ENCODE data around the gene LRRN2. TPM values are rescaled to one million over a fixed set of nuclear protein-coding genes. Genes with fewer than 3 reads are reported as not detected.

Gene LRRN2
- total and polyA plus RNA-seq, 9 of the 15 experiments (the other 6 are each of a cell fraction or from before 2014, with no cell fraction given): 0.05 TPM; not detected in 8

DNA sequence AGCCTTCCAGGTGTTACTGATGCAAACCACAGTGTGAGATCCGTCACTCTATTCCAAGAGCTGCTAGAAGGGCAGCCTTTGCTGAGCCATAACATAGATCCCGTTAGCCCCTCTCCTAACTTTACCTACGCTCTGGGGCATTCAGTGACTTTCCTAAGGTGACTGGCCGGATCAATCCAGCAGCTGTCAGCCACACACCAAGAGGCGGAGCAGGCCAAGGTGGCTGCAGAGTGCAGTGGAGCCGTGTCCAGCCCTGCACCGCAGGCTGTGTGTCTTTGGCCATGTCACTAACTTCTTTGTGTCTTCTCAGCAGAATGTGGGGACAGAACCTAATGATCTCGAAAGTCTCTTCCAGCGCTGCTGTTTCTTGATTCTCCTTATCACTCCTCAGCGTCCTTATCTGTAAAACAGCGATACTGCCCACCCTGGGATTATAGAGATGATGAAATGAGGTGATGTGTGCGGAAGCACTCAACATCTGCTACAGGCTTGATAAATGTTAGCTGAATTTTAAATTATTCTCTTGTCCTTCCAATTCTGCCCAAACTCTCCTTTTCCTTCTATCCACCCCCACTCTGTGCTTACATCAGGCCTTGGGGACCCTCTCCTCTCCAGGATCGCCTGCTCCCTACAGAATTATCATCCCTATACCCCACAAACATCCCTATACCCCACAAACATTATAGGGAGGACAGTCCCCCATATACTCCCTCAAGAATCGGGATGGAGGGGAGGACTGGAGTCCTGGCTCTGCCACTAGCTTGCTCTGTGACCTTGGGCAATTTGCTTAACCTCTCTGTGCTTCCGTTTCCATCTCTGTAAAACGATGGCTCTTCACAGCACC, 25.8 kb upstream of the LRRN2 start (continued):
- TF ChIP-seq, protein P1, sequence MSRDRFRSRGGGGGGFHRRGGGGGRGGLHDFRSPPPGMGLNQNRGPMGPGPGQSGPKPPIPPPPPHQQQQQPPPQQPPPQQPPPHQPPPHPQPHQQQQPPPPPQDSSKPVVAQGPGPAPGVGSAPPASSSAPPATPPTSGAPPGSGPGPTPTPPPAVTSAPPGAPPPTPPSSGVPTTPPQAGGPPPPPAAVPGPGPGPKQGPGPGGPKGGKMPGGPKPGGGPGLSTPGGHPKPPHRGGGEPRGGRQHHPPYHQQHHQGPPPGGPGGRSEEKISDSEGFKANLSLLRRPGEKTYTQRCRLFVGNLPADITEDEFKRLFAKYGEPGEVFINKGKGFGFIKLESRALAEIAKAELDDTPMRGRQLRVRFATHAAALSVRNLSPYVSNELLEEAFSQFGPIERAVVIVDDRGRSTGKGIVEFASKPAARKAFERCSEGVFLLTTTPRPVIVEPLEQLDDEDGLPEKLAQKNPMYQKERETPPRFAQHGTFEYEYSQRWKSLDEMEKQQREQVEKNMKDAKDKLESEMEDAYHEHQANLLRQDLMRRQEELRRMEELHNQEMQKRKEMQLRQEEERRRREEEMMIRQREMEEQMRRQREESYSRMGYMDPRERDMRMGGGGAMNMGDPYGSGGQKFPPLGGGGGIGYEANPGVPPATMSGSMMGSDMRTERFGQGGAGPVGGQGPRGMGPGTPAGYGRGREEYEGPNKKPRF (IDR thresholded peaks at IDR 0.05; ENCODE audit: low read depth, low read length): no peak
- TF ChIP-seq HSF4 (CRISPR knock-in tag; IDR thresholded peaks at IDR 0.05; ENCODE audit: borderline replicate concordance) (peak; percentile 20; the same call in 1 of the 2 replicates), SP2 (IDR thresholded peaks at IDR 0.05; ENCODE audit: extremely low read depth, low read depth, low read length, poor library complexity, severe bottlenecking) (no peak), ZNF75A (CRISPR knock-in tag; IDR thresholded peaks at IDR 0.05) (no peak), ZNF274 (IDR thresholded peaks at IDR 0.05; ENCODE audit: borderline replicate concordance, low read depth, low read length) (peak; percentile 59; the same call in 1 of the 2 replicates), CBX1 (IDR thresholded peaks at IDR 0.05; ENCODE audit: low read depth) (peak; percentile 82; the same call in 1 of the 2 replicates), EWSR1 (IDR thresholded peaks at IDR 0.05; ENCODE audit: borderline replicate concordance, low read depth, partially characterized antibody) (no peak), ZNF316 (IDR thresholded peaks at IDR 0.05) (peak; percentile 97), YBX1 (IDR thresholded peaks at IDR 0.05) (no peak), GABPA (tag; conservative IDR thresholded peaks at IDR 0.05; ENCODE audit: low read depth) (peak; percentile 29; the same call in 1 of the 2 replicates), MAFK (IDR thresholded peaks at IDR 0.05; ENCODE audit: low read length) (peak; percentile 34), ZNF239 (CRISPR knock-in tag; IDR thresholded peaks at IDR 0.05) (peak; percentile 72), ZBTB17 (CRISPR knock-in tag; IDR thresholded peaks at IDR 0.05) (no peak), HDAC6 (IDR thresholded peaks at IDR 0.05; ENCODE audit: low read depth, low read length) (no peak), ZNF175 (CRISPR knock-in tag; IDR thresholded peaks at IDR 0.05; ENCODE audit: low read depth) (peak; percentile 73)
- TF ChIP-seq, protein P2, sequence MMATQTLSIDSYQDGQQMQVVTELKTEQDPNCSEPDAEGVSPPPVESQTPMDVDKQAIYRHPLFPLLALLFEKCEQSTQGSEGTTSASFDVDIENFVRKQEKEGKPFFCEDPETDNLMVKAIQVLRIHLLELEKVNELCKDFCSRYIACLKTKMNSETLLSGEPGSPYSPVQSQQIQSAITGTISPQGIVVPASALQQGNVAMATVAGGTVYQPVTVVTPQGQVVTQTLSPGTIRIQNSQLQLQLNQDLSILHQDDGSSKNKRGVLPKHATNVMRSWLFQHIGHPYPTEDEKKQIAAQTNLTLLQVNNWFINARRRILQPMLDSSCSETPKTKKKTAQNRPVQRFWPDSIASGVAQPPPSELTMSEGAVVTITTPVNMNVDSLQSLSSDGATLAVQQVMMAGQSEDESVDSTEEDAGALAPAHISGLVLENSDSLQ (IDR thresholded peaks at IDR 0.05): peak; percentile 74
- TF ChIP-seq, protein P3, sequence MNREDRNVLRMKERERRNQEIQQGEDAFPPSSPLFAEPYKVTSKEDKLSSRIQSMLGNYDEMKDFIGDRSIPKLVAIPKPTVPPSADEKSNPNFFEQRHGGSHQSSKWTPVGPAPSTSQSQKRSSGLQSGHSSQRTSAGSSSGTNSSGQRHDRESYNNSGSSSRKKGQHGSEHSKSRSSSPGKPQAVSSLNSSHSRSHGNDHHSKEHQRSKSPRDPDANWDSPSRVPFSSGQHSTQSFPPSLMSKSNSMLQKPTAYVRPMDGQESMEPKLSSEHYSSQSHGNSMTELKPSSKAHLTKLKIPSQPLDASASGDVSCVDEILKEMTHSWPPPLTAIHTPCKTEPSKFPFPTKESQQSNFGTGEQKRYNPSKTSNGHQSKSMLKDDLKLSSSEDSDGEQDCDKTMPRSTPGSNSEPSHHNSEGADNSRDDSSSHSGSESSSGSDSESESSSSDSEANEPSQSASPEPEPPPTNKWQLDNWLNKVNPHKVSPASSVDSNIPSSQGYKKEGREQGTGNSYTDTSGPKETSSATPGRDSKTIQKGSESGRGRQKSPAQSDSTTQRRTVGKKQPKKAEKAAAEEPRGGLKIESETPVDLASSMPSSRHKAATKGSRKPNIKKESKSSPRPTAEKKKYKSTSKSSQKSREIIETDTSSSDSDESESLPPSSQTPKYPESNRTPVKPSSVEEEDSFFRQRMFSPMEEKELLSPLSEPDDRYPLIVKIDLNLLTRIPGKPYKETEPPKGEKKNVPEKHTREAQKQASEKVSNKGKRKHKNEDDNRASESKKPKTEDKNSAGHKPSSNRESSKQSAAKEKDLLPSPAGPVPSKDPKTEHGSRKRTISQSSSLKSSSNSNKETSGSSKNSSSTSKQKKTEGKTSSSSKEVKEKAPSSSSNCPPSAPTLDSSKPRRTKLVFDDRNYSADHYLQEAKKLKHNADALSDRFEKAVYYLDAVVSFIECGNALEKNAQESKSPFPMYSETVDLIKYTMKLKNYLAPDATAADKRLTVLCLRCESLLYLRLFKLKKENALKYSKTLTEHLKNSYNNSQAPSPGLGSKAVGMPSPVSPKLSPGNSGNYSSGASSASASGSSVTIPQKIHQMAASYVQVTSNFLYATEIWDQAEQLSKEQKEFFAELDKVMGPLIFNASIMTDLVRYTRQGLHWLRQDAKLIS (CRISPR knock-in tag; IDR thresholded peaks at IDR 0.05): 0 out of 2 replicates have a peak, but pooled peaks have one; percentile 35
- TF ChIP-seq, protein P4, sequence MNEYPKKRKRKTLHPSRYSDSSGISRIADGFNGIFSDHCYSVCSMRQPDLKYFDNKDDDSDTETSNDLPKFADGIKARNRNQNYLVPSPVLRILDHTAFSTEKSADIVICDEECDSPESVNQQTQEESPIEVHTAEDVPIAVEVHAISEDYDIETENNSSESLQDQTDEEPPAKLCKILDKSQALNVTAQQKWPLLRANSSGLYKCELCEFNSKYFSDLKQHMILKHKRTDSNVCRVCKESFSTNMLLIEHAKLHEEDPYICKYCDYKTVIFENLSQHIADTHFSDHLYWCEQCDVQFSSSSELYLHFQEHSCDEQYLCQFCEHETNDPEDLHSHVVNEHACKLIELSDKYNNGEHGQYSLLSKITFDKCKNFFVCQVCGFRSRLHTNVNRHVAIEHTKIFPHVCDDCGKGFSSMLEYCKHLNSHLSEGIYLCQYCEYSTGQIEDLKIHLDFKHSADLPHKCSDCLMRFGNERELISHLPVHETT (CRISPR knock-in tag; conservative IDR thresholded peaks at IDR 0.05 in 1 of 2, IDR thresholded peaks at IDR 0.05 in 1 of 2): peak in 1 of 2 experiments; percentile 52; a peak in 1 of 4 replicates

All from K562 (cell line).